Activated naive CD4-positive, alpha-beta T cell treated with Interleukin-2 at 50 U/mL for 16 hours (primary cell): ENCODE data around the gene OSBPL6.
A peak's percentile ranks its signal among the peaks of the same experiment; 100 is the strongest.
"Not testable (repeated sequence)": the region's sequence is repeated elsewhere in the genome, so short reads cannot be mapped to it uniquely, and the experiment has no call there.

Experiments used
- DNase-seq: peaks from one replicate; pipeline ENCODE4 v3.0.0-alpha.2; 2020

Gene OSBPL6

DNA sequence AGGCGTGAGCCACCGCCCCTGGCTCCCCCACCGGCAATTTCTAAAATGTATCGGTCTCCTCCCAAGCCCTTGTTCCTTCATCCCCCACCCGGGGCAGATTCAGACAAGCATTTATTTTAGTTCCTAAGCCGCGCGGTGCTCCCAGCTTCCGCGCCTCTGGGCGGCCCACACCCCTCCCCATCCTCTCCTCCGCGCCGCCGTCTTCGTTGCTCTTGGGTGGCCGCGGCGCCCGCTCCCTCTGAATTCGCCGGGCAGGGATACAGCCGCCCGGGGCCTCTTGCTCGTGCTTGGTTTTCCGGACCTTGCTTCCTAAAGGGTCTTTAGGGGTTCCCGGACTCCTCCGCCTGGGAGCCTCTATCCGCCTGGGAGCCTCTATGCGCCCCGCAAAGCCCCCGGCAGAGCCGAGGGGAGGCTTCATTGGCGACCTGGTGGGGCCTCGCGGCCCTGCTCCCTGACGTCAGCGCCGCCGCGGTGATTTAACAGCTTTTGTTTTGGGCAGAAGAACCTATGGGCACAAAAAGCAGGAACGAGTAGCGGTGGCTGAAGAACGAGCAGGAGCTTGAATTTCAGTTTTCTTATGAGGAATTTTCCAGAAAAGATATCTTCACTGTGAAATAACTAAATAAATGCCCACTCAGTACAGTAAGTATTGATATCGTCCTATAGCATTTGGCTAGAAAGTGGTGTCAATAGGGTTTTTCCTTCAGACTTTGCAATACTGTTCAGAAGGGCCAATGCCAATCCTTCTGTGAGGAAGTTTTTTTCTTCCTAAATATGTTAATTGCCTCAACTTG is 219.4 kb downstream of the OSBPL6 start:
- DNase-seq, result peak; percentile 76

DNA sequence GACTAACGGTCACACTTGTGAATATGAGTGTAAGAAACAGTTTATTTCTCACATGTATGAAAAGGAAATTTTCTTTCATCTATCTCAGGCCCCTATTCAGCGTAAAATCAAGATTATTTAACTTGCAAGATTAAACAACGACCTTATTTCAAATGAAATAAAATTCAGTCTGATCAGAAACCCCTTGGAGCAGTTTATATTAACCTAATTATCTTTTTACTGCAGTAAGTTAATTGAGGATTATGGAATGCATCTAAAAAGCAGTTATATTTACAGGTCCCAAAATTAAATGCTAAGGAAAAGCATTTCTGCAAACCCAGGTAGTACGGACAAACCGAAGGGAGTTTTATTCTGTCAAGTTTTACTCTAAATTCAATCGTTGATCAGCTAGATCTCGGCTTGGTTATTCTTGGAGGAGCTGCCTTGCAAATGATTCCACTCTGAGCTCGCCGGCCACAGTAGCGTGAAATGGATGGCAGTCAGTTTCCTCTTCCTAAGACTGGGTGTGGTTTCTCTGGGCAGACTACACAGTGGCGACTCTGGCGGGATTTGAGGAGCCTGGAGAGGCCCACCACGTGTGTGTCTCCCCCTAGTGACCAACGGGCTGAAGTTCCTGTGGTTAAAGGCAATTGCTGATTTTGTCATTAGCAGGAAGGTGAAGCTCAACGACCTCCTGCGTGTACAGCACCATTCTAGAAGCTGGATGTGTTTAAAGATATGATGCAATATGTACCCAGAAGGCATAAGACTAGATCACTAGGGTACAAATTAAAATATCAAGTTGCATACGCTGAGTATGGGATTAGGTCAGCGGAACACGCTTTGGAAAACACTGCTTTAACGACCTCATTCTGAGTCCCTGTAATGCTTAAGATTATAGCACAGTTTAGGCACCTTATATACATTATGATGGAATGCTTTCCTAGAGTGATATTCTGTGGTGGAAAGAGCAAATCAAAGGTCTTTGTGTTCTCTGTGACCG is 220.2 kb downstream of the OSBPL6 start:
- peak; percentile 78 for DNase-seq

DNA sequence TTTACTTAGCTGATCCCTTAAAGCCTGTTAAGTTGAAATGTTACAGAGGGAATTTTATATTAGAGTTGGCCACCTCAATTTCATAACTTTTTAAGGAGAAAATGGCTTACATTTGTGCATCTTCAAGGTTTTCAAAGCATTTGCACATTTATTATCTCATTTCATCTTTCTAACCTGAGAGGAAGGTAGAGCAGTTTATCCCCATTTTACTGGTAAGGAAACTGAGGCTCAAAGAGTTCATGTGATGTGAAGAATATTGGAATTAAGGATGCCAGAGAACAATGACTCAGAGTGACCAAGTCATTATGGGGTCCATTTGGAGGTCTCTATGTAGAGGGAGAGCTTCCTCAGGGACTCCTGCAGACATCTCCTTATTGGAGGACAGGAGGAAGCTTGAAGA is 221.7 kb downstream of the OSBPL6 start:
- DNase-seq, result no peak

DNA sequence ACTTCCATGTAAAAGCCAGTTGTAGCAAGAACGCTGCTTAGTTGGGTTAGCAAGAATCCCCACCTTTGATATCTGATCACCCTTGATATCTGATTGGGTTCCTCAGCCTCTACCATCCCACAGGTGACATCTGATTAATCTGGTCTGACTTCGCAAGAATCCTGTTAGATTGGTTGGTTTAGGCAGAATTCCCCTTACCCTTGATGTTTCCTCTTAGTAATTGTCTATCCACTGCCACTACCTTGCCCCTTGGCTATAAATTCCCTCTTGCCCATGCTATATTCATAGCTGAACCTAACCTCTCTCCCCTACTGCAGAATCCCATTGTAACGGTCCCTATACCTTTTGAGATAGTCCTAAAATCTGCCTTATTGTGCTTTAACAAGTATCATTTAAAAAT is 223.6 kb downstream of the OSBPL6 start:
- DNase-seq, result no peak

DNA sequence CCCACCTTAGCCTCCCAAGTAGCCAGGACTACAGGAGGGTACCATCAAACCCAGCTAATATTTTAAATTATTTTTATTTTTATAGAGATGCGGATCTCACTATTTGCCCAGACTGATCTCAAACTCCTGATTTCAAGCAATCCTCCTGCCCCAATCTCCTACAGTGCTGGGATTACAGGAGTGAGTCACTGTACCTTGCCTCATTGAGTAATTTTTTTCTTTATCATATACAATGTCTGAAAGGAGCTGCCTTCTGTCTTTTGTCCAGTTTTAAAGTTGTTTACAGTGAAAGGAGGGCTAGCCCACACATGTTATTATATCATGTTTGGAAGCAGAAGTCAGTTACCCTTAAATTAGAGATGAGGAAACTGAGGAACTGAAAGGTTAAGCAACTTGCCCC is 224.1 kb downstream of the OSBPL6 start:
- DNase-seq, result no peak

DNA sequence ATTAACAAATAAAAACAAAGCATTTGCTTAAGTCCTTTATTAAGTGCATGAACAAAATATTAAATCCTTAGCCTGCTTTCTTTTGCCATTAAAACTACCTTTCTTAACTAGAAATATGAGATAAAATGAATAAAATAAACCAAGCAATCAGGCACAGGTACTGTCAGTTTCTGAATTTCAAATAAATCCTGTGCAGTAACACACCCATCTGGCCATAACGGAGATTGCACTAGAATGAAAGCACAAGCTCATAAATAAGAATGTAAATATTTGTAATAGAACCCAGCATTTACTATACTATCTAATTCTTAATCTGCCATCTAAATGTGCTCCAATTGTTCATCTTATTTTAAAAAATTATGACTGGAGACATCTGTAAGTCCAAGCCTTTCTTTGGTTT is 224.8 kb downstream of the OSBPL6 start:
- no peak for DNase-seq

DNA sequence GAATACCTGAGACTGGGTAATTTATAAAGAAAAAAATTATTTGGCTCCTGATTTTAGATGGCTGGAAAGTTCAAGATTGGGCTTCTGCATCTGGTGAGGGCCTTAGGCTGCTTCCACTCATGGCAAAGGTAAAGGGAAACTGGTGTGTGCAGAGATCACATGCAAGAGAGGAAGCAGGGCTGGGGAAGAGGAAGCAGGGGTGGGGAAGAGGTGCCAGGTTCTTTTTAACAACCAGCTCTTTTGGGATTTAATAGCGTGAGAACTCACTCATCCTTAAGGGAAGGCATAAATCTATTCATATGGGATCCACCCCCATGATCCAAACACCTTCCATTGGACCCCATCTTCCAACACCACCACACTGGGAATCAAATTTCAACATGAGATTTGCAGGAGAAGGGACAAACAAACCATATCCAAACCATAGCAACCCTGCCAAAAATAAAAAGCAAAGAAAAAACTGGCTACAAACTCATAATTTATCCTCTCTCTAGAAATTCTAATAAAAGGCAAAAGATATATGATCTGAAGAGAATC is 226.2 kb downstream of the OSBPL6 start:
- no peak for DNase-seq

DNA sequence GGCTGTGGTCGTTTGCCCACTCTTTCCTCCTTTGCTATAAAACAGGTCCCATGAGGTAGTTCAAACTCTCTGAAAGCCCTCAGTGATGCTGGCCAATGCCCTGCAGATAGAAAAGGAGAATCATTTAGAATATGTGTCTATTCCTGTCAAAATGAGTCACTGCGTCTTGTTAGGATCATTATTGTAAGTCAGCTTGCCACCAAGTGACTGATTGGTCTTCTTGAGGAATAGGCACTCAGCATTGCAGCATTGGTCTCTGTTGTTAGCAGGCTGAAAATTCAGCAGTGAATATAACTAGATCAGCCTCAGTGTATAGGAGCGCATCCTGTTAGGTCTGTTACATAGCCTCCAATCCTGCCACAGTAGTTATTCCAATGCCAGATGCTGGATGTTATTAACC is 227.8 kb downstream of the OSBPL6 start:
- no peak for DNase-seq

DNA sequence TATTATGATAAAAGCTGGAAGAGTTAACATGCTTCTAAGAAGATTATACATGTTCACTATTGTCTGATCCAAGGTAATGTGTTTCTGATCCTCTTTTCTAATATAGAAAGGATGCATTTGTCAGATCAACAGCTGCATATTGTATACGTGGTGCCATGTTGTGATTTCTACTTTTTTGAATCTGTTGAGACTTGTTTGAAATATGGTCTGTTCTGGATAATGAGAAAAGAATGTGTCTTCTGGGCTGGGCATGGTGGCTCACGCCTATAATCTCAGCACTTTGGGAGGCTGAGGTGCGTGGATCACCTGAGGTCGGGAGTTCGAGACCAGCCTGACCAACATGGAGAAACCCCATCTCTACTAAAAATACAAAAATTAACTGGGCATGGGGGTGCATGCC is 229.4 kb downstream of the OSBPL6 start:
- DNase-seq, result not testable (repeated sequence)

DNA sequence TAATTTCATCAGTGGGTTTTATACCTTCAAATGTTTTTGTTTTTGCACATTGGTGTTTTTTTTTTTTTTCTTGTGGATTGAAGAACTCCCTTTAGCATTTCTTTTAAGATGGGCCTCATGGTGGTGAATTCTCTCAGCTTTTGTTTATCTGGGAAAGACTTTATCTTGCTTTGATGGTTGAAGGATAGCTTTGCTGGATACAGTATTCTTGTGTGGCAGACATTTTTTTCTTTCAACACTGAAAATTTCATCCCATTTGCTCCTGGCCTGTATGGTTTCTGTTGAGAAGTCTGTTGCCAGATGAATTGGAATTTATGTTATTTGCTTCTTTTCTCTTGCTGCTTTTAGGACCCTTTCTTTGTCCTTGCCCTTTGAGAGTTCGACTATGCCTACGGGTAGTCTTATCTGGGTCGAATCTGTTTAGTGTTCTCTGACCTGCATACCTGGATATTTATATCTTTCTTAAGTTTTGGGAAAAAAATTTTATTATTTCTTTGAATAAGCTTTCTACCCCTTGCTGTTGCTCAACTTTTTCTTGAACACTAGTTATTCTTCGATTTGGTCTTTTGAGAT is 231.0 kb downstream of the OSBPL6 start:
- no peak for DNase-seq

DNA sequence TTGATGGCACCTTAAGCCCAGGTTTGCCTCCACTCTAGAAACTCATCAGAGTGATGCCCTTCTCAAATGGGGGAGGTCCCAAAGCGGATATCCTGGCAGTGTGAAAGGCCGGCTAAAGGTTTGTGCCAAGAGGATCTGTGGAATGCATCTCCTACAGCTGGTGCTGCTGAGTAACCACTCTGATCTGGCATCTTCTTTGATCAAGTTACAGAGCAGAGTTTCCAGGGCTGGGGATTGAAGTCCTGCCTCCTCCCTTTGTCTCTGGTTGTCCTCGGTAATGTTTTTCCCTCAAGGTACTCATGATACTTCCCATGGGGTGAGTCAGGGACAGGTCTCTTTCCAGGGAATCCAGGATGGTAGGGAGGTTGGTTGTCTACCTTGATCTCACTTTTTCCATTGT is 232.1 kb downstream of the OSBPL6 start:
- no peak for DNase-seq

DNA sequence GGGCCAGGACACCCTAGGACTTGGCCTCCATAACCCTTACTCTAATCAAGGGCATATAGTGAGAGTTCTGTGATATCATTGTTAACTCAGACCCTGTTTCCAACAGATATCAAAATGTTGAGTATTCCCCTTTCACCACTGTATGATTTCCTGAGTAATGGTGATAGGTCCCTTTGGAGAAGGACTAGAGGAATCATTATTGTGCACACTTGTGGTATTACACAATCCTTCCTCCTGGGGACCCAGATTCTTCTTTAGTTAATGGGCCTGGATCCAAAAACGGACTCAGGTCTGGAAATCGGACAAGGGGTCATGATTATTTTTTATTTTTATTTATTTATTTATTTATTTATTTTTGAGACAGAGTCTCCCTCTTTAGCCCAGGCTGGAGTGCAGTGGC is 233.1 kb downstream of the OSBPL6 start:
- no peak for DNase-seq

DNA sequence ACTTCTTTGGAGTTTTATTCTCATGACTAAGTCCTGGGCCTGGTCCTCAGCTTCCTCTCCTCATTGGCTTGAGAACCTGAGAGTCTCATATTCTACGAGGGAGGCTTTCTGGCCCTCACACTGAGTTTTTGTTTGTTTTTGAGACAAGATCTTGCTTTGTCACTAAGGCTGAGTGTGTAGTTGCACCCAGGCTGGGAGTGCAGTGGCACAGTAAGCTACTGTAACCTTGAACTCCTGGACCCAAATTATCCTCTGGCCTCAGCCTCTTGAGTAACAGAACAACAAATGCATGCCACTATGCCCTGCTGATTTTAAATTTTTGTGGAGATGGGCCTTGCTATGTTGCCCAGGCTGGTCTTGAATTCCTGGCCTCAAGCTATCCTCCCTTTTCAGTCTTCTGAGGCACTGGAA is 234.1 kb downstream of the OSBPL6 start:
- no peak for DNase-seq

DNA sequence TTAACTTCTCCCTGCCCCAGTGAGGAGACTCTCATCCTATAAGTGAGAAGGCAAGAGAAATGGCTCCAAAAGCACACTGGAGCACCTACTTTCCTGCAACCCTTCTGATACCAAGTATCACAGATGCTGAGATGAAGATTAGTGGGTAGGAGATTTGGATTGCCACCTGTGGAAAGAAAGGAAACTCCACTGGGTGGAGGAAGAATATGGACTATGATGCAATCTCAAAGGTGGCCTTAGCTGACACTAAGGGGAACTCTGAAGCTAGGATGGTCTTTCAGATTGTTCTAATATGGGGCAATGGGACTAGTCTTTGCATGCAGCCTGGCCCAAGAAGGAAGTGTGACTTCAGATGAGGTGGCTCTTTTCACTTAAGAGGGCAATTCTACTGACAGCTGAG is 235.0 kb downstream of the OSBPL6 start:
- no peak for DNase-seq

DNA sequence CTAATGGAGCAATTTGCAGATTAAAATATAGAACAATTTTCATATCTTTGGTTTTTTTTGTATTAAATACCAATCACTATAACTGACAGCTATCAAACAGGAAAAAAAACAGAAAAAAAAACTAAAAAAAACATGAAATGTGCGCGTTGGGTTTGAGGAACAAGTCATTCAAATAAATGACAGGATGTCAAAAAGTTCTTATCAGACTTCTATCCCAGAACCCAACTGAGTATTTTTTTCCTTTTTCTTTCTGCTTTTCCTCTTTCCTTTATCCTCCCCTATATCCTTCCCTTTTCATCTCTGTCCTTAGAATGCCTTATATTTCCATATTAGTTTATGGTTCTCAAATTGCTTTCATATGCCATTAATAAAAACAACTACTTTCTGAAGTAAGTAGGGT is 242.3 kb downstream of the OSBPL6 start:
- DNase-seq, result no peak

DNA sequence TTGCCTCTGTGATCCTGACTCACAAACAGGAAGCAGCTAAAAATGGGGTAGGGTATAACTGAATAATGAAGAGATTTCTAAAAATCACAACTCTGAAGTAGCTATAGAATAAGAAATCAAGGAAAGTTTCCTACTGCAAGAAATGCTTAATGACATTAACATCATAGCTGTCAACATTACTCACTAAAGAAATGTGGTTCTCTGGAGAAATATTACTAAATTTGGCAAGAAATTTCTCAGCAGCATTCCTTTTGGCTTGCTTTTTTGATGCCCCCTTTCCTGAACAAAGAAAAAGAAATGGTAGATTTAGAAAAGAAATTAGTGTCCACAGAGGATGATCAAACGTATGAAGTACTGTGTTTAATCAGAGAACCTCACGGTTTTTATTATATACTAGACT is 247.1 kb downstream of the OSBPL6 start:
- no peak for DNase-seq

DNA sequence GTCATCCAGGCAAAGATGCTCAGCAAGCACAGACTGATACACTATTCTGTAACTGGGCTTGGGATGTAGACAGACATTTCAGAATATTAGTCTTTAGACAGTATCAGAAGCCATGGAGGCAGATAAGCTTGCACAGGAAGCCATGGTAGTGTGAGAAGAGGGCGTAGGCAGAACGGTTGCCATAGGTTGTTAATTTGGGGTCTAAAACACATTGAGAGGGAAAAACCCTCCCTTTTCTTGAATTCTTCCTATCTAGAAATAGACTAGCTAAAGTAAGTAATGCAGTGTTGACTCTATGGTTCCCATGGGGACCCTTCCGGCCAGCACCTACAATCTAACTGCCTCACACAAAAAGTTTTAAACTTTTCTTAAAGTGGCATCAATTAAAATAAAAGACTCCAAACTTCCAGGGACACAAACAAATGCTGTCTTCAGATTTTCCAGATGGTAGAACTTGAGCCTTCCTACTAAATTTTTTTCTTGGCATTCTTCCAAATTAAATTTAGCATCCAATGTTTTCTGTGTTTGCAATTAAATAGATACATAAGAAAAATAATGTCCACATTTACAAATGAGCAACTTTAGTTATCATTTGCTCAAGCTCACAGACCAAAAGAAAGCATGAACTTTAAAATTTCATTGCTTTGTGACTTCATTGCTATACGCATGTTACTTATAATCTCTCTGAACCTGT is 254.8 kb downstream of the OSBPL6 start:
- no peak for DNase-seq

DNA sequence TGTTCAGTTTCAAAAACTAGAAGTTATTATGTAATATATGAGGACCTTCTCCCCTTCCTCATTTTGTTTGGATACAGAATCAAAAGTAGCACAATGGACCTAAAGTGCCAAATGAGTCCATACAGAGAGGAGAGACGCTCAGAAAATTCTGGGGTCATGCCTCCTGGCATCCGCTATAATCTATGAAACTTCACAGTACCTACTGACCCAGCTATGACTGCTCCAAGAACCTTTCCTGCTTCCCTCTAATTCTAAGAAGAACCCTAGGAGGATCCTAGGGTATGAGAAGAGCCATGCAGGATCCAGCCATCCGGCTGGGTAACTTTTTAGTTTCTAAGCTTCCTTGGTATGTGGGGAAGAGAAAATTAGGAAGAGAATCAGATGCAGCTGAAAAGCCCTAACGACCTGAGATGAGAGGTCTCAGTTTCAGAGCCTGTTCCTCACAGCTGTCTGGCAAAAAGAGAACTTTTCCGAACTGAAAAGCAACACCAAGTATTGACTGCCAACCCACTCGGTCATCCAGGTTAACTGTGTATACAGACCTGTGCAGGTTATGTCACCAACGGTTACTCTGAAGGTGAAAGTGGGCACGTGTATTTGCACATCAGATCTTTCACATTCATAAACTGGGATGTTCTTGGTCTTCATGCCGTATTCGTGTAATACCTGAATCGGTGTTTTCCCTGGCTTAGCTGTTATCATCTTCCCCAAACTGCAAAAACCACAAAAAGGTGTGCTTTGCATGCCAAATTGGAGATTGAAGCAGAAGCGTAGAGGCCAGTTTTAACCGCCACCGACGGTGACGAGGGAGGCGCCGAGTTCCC is 255.6 kb downstream of the OSBPL6 start:
- no peak for DNase-seq

DNA sequence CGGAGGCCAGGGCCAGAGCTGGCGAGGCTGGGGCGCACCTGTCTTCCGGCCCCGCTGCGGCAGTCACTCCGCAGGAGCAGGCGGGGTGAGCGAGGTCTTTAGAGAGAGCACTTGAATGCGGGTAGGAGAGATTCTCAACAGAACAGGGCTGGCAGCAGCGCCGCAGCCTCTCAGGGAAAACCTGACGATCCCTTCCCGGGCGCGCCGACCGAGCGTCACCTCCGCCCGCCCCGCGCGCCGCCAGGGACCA is 256.1 kb downstream of the OSBPL6 start:
- DNase-seq, result no peak

DNA sequence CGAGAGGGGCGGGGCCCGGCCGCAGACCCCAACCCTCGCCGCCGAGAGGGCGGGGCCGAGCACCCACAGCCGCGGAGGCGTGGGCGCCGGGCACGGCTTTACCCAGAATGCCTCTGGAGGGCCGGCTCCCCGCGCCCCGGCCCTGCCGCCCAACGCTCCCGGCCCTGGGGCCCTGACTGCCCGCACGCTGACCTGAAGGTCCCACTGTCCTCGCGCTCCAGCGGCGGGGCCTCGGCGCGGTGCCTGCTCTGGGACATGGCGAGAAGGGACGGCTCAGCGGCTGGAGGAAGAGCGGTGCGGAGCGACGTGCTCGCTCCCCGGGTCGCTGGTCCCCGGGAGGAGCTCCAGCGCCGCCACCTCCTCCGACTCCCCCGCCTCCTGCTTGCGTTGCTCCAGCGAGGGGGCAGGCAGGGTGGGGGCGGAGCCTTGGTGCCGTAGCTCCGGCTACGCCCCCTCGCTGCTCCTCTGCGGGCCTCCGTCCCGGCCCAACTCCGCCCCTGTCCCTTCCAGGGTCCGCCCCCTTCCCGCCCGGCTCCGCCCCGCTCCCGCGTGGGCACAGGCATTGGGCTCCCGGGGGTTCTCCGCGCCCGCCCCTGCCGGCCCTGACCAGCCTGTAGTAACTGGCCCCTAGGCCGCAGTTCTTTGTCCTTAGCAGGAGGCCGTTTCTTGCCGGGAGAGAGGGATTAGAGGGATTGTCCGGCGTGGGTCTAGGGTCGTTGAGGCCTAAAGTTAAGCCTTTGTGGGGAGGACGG is 256.6 kb downstream of the OSBPL6 start, which contains the start of the genes PJVK and PRKRA:
PJVK (plus strand) TSS at position 605 of the 752 bp plus-strand sequence. CDS start 2,032 bp downstream, outside the sequence.
PRKRA (minus strand) TSS at position 402 of the 752 bp plus-strand sequence; CDS start at position 257, 145 bp downstream.
- peak; percentile 96 for DNase-seq

DNA sequence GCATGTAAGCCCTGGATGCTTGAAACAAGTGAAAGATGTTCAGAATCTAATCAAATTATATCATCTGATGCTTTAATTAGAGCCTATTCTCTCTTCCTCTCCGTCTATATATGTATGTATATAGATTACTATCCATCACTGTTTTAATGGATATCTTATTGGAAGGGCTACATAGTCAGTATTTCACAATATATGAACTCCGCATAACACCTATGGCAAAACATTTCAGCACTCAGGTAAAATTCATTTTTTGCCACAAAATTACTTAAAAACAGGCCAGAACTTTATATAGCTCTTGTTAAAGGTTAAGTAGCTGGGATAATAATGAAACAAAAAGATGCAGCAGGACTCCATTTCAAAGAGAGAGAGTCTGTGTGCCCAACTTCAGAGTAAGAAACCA is 258.0 kb downstream of the OSBPL6 start:
- no peak for DNase-seq
